GM12872 (cell line): ENCODE measurements around the gene TACC2.

Source experiments
- TF ChIP-seq, protein P1 (sequence below): IDR thresholded peaks from 3 replicates; pipeline ENCODE4 v1.5.1; 2011; ENCODE audit warnings: low read depth, mild to moderate bottlenecking, low read length, moderate library complexity; ENCODE audit not compliant: insufficient read depth

TACC2 gene

GRCh38 chr10:122257041-122257440 is 268.1 kb downstream of the TACC2 start:
- TF ChIP-seq, protein P1, sequence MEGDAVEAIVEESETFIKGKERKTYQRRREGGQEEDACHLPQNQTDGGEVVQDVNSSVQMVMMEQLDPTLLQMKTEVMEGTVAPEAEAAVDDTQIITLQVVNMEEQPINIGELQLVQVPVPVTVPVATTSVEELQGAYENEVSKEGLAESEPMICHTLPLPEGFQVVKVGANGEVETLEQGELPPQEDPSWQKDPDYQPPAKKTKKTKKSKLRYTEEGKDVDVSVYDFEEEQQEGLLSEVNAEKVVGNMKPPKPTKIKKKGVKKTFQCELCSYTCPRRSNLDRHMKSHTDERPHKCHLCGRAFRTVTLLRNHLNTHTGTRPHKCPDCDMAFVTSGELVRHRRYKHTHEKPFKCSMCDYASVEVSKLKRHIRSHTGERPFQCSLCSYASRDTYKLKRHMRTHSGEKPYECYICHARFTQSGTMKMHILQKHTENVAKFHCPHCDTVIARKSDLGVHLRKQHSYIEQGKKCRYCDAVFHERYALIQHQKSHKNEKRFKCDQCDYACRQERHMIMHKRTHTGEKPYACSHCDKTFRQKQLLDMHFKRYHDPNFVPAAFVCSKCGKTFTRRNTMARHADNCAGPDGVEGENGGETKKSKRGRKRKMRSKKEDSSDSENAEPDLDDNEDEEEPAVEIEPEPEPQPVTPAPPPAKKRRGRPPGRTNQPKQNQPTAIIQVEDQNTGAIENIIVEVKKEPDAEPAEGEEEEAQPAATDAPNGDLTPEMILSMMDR, result no peak

DNA sequence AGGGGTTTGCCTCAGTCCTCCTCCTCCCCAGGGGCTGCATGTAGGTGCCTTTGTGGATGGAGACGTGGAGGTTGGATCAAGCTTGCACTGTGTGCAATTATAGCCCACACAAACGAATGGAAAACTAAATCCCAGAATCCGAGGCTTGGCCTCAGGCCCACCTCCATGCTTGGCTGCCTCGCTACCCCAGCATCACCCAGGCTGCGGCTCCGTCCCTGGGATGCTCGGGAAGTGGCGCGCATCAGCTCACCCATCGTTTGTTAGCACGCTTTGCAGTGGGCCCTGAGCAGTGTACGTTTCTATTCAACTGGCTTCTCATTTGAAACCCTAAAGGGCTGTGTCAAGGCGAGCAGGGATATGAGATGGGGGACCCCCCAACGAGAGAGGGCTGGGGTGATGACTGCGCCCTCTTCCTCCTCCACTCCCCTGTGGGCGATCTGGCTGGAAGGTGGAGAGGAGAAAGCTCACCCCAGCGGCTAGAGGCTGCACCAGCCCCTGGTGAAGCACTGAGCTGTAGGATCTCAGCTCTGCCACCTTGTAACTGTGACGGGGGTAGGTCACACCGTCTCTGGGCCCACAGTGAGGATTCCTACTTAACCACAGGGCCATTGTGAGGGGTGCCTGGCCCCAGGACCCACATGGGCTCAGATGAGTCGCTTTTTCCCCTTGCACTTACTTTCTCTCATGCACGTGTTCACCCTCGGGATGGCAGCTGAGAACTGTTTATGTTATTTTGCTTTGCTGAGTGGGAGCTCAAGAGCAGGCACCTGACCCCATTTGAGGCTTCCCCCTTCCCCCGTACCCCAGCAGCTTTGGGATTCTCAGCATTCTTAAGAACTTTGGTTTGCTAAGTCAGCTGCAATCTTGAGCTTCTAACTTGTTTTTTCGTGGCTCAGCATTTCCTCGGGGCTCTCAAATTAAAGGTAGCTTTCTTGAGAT is 269.4 kb downstream of the TACC2 start:
- TF ChIP-seq, protein P1, result no peak

- TF ChIP-seq, protein P1, result no peak
These were observed 270.1 kb downstream of the TACC2 start for GRCh38 chr10:122259075-122259466.

GRCh38 chr10:122261584-122261983 is 272.6 kb downstream of the TACC2 start:
- TF ChIP-seq, protein P1, result no peak

DNA sequence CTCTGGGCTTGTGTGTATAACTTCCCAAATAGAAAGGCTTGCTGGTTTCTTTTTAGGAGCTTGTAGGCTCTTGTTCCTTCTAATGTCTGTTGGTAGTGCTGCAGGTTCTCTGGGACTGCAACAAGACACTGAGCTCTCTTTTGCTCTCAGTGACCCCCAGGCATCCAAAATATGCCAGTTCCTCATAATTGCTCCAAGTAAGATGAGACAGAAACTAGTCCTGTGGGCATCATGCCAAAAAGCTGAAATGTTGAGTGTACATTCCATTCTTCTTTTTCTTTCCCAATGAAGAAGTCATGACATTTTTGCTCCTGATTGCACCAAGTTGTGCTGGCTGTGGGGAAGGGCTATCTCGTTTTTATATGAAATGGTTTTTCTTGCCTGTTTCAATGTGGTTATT is 275.0 kb downstream of the TACC2 start:
- TF ChIP-seq, protein P1, result no peak

DNA sequence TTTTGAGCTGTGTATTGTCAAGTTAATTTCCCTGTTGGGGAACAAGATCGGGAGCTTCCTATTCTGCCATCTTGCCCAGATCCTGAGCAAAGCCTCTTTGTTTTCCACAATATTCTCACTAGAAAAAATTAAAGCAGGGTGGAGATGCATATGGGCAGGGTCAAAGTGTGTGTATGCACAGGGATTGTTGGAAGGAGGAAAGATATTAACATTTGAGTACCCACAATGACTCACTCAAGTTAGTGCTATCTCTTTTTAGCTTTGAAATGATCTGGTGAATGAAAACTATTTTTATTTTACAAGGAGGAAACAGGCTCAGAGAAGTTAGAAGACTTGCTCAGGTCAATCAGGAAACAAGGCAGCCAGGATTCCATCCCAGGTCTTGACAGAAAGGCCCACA is 275.5 kb downstream of the TACC2 start:
- TF ChIP-seq, protein P1, result no peak

- TF ChIP-seq, protein P1, result no peak
These were observed 276.0 kb downstream of the TACC2 start for GRCh38 chr10:122264931-122265330.
